ENCODE results near the gene ADCK2. TPM values are rescaled to one million over a fixed set of nuclear protein-coding genes. Genes with fewer than 3 reads are reported as not detected.
"Not testable (repeated sequence)": the region's sequence is repeated elsewhere in the genome, so short reads cannot be mapped to it uniquely, and the experiment has no call there.

Gene ADCK2
- total RNA-seq, 1 experiment from 2014 or later: 43.5 TPM

DNA sequence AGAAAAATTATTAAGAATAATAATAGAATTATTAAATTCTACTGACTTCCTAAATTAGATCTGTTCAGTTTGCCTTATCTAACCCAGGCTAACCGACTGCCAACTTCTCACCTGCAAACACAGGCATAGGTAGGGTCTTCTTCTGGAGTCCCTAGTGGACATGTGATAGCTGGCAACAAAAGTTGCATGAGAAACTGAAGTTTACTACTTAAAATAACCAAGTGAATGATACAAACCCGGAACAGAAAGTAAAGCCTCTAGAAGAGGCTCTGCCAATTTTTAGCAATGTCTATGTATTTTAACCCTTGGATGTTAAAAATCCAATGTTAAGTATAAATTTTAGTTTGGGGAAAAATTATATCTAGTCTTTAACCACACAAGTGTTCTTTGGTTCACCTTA lies 61.4 kb downstream of the ADCK2 start:
- DNase-seq (ENCODE audit: low spot score): no peak

DNA sequence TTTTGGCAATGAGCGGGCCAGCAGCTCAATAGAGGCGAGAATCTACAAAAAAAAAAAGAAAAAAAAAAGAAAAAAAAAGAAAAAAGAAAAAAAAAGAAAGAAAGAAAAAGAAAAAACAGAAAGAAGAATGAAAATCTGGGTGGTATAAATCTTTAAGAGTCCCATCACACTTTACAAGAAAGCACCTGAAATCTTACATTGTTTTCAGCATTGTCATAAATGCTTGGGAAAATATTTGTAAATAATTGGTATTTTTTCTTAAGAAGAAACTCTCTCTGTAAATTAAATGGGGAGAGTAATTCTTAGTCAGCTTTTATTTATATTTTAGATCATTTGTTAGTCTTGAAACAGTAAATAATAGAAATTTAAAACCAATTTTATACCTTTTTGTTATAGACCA lies 62.0 kb downstream of the ADCK2 start:
- DNase-seq (ENCODE audit: low spot score): no peak

DNA sequence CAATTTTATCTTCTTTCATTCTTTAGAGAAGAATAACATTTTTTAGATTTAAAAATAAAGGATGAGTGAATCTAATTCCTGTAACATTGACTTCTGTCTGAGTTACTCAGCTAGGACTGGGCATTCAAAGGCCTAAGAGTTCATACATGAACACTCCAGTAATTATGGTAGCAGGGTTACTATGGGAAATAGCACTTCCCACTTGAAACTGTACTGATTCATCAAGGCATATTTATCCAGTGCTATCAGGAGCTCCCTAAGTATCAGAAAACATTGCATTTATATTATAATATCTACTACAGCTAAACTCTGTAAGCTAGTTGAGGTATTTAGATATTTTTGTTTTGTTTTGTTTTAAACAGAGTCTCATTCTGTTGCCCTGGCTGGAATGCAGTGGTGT lies 65.5 kb downstream of the ADCK2 start:
- DNase-seq (ENCODE audit: low spot score): no peak

DNA sequence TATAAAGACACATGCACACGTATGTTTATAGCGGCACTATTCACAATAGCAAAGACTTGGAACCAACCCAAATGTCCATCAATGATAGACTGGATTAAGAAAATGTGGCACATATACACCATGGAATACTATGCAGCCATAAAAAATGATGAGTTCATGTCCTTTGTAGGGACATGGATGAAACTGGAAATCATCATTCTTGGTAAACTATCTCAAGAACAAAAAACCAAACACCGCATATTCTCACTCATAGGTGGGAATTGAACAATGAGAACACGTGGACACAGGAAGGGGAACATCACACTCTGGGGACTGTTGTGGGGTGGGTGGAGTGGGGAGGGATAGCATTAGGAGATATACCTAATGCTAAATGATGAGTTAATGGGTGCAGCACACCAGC lies 70.5 kb downstream of the ADCK2 start:
- not testable (repeated sequence) for DNase-seq (ENCODE audit: low spot score)

DNA sequence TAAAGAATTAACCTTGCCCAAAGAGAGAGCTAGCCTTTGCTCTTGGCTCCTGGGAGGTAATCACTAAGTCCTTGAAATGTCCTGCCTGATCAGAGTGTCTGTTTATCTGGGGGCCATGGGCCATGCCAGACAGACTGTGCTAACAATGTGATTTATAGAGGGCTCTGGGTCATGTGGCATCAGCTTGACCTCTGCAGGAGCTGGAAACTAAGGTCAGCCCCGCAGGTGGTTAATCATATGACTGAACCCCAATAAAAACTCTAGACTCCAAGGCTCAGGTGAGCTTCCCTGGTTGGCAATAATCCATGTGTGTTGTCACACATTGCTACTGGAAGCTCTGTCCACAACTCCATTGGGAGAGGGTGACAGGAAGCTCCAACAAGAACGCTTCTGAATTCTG lies 71.3 kb downstream of the ADCK2 start:
- no peak for DNase-seq (ENCODE audit: low spot score)

Small RNA genes lying within 50 kb of the gene (small RNA-seq; reads per million reads assigned to genes)
- not detected for gene RN7SL771P

Other genes with a start within 250 kb of the ADCK2 start
- gene MKRN1, start 193.4 kb upstream of the ADCK2 start, total RNA-seq (2014; rRNA removed; shearing (Covaris generic)): 52.5 and 61.8 TPM in 2 replicates
- not detected in 2 replicates for gene DENND2A, start 32.1 kb upstream of the ADCK2 start, total RNA-seq (2014; rRNA removed; shearing (Covaris generic))
- gene NDUFB2, start 23.8 kb downstream of the ADCK2 start, total RNA-seq (2014; rRNA removed; shearing (Covaris generic)): 328 and 378 TPM in 2 replicates

Data from HT-29 (cell line).